Activated CD4-positive, CD25-positive, alpha-beta regulatory T cell treated with anti-CD3 and anti-CD28 coated beads, Interleukin-2, amount 50 U/mL, for 16 hours (primary cell): ENCODE data around the gene HIVEP3.

Source experiments
- DNase-seq: peaks from one replicate; pipeline ENCODE4 v3.0.0-alpha.2; 2020; ENCODE audit warnings: low read depth, low spot score

Gene HIVEP3

DNA sequence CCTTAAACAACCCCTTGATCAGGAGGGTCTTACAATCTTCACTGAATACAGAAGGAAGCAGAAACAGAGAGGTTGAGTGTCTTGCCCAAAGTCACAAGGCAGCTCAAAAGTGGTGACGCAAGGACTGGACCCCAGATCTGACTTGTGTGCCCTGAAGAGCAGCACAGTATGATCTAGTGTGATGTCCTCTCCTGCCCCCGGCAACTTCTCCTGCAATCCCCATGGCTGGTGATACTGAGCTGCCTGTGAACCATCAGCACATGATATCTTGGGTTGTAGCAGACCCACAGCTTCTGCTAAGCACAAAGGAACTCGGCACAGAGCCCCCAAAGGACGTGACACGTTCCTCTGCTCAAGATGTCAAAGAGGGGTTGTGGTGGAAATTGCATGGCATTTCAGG is 383.0 kb downstream of the HIVEP3 start:
- no peak for DNase-seq

DNA sequence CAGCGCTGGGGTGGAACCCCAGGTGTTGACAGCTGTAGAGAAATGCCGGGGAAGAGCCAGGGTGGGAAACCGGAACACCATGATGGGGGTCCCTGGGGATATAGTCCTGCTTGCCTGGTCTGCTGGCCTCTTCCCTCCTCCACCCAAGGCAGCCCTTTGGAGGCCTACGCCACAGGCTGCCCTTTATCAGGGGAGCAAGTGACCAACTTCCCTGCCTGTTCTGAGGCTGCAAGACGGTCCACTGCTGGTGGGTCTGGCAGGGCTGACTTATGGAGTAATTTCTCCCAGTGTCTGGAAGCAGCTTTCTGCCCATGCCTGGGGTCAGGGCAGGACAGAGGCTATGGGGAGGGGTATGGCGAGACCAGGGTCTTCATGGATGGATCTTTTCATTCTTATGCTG is 383.4 kb downstream of the HIVEP3 start:
- no peak for DNase-seq

GRCh38 chr1:41534181-41535076 is 384.3 kb downstream of the HIVEP3 start:
- DNase-seq = no peak

- DNase-seq = no peak
Observed at GRCh38 chr1:41533731-41534080, 385.0 kb downstream of the HIVEP3 start.

- DNase-seq = no peak
Observed at GRCh38 chr1:41533016-41533730, 385.5 kb downstream of the HIVEP3 start.

GRCh38 chr1:41532206-41532975 is 386.3 kb downstream of the HIVEP3 start:
- DNase-seq = no peak

- DNase-seq = no peak
Observed at GRCh38 chr1:41530411-41530810, 388.3 kb downstream of the HIVEP3 start.

- no peak for DNase-seq
Observed at GRCh38 chr1:41529621-41530395, 388.9 kb downstream of the HIVEP3 start.

- DNase-seq = no peak
Observed at GRCh38 chr1:41528726-41529605, 389.8 kb downstream of the HIVEP3 start.

DNA sequence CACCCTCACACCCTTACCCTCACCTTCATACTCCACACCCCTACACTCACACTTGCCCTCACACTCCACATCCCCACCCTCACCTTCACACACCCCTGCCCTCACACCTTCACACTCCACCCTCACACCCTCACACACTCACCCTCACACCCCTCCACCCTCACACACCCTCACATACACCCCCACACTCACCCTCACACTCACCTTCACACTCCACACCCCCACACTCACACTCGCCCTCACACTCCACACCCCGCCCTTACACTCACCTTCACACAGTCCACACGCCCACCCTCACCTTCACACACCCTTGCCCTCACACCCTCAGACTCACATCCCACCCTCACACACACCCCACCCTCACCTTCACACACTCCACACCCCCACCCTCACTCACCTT is 390.6 kb downstream of the HIVEP3 start:
- DNase-seq = no peak

DNA sequence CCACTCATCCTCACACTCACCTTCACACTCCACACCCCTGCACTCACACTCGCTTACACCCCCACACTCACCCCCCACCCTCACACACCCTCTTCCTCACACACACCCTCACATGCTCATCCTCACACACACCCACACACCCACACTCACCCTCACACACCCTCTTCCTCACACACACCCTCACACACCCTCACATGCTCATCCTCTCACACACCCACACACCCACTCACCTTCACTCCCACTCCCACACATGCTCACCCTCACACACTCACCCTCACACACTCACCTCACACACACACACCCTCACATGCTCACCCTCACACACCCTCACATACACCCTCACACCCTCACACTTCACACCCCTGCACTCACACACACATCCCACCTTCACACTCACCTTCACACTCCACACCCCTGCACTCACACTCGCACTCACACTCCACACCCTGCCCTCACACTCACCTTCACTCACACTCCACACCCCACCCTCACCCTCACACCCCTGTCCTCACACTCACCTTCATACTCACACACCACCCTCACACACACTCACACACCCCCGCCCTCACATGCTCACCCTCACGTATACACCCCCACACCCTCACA is 391.7 kb downstream of the HIVEP3 start:
- DNase-seq = no peak

GRCh38 chr1:41525891-41526587 is 392.7 kb downstream of the HIVEP3 start:
- DNase-seq = no peak

DNA sequence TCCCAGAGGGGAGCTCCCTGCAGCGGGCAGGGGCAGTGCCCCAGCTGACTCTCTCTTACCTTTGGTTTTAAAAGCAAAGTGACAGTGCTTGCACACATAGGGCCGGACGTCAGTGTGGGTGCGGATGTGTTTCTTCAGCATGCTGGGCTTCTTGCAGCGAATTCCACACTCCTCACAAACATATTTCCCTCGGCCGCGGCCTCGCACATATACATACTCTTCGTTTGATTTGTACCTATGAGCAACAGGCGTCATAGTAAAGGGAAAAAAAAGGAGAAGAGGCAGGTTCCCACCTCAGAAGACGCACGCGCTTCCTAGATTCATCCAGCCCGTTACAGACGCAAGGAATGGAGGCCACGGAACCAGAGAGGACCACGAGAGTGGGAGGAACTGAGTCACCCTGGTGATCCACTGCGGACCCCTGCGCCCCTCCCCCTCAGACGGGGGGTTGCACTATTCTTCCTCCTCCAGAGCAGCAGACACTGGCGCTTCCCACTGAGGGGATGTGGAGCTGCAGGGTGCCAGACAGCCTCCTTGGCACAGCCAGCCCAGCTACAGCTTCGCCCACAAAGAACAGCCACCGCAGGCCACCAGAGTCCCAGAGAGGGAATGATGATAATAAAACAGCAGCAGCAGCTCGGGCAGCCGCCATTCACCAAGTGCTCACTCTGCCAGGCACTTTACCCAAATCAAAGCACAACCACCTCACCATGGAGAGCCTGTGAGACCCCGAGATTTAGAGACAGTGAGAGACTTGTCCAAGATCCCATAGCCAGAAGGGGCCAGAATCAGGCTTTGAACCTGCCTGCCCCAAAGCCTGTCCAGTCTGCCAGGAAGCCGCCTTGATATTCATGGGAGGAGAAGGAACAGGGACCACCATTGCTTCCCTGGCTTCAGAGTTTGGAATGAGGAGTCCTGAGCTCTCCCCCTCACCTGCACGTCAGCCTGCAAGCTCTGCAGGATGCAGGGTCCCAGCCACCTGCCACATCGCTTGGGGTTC is 393.7 kb downstream of the HIVEP3 start:
- DNase-seq = no peak

- DNase-seq = no peak
Observed at GRCh38 chr1:41523949-41524675, 394.6 kb downstream of the HIVEP3 start.

- DNase-seq = no peak
Observed at GRCh38 chr1:41523071-41523470, 395.7 kb downstream of the HIVEP3 start.

DNA sequence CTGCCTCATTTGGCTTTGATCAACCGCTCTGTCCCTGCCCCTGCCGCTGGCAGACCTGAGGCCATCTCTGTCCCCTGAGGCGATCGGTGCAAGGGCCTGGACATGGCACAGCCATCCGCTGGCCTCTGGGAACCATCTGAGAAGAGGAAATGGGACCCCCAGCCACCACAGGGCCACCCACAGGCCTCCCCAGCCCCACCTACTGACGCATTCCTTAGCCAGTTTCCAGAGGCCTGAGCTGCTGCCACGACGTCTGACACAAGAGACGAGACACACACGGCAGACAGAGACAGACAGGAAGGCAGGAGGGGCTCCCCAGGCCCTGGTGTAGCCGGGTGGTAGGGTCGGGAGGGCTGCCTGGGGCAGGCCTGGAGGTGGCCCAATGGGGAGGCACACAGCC is 397.0 kb downstream of the HIVEP3 start:
- no peak for DNase-seq

- DNase-seq = no peak
Observed at GRCh38 chr1:41520951-41521752, 397.6 kb downstream of the HIVEP3 start.
